K562 (cell line): ENCODE data around the gene WDHD1. TPM values are rescaled to one million over a fixed set of nuclear protein-coding genes. Genes with fewer than 3 reads are reported as not detected.

Experiments used
- BRD9 ChIP-seq: fragments of 450-650 bp; IDR thresholded peaks from 2 replicates; pipeline ENCODE4 v1.6.1; 2018; ENCODE audit warnings: low read depth; ENCODE audit not compliant: partially characterized antibody
- DMBX1 ChIP-seq: fragments of 250-450 bp; sonication (Bioruptor Pico); IDR thresholded peaks from 2 replicates; pipeline ENCODE4 v1.8.0; 2022; ENCODE audit warnings: inconsistent platforms, mild to moderate bottlenecking, moderate library complexity, borderline replicate concordance
- ESRRA ChIP-seq: fragments of 450-650 bp; IDR thresholded peaks from 2 replicates; pipeline ENCODE4 v1.6.1; 2014; ENCODE audit warnings: low read depth, mild to moderate bottlenecking, moderate library complexity, borderline replicate concordance
- MECOM ChIP-seq: fragments of 250-450 bp; sonication (Bioruptor Pico); IDR thresholded peaks from 2 replicates; pipeline ENCODE4 v1.8.0; 2022; ENCODE audit warnings: inconsistent platforms
- NCOA1 ChIP-seq: fragments of 450-650 bp; IDR thresholded peaks from 2 replicates; pipeline ENCODE4 v1.6.1; 2016; ENCODE audit warnings: low read depth
- NUFIP1 ChIP-seq: fragments of 450-650 bp; IDR thresholded peaks from 2 replicates; pipeline ENCODE4 v1.6.1; 2018; ENCODE audit not compliant: partially characterized antibody
- PTRF ChIP-seq: fragments of 450-650 bp; IDR thresholded peaks from 2 replicates; pipeline ENCODE4 v1.6.1; 2016; ENCODE audit warnings: mild to moderate bottlenecking, missing genetic modification characterization, missing compliant biosample characterization
- RUNX1 ChIP-seq: sonication (generic); IDR thresholded peaks from 2 replicates; pipeline ENCODE4 v1.6.1; 2016; ENCODE audit warnings: antibody characterized with exemption, low read depth
- SP1 ChIP-seq: sonication (generic); formaldehyde crosslinking; IDR thresholded peaks from 2 replicates; pipeline ENCODE4 v1.8.1; 2022; ENCODE audit warnings: mild to moderate bottlenecking, missing genetic modification reagents
- ZFP36 ChIP-seq: fragments of 150-350 bp; IDR thresholded peaks from 2 replicates; pipeline ENCODE4 v1.6.1; 2018; ENCODE audit warnings: low read length, low read depth; ENCODE audit not compliant: partially characterized antibody
- ZFP91 ChIP-seq: sonication (generic); formaldehyde crosslinking; IDR thresholded peaks from 2 replicates; pipeline ENCODE4 v1.8.0; 2022; ENCODE audit warnings: mild to moderate bottlenecking, missing genetic modification reagents
- ZNF197 ChIP-seq: fragments of 200-800 bp; sonication (Bioruptor generic); IDR thresholded peaks from 2 replicates; pipeline ENCODE4 v1.6.1; 2016; ENCODE audit warnings: low read depth, missing genetic modification characterization, missing compliant biosample characterization
- ZNF79 ChIP-seq: fragments of 250-450 bp; sonication (Bioruptor Pico); IDR thresholded peaks from 2 replicates; pipeline ENCODE4 v1.4.0; 2020; ENCODE audit warnings: low read depth, mild to moderate bottlenecking, moderate library complexity
- ZNF830 ChIP-seq: fragments of 250-450 bp; sonication (Bioruptor Pico); IDR thresholded peaks from 2 replicates; pipeline ENCODE4 v1.5.0; 2021; ENCODE audit warnings: mild to moderate bottlenecking
- polyA plus RNA-seq, 8 experiments: library from polyadenylated mRNA; depleted of rRNA in 4 of 8; stranded (reverse) in 5 of 8; unstranded in 3 of 8; fragments of >200 nt; fragmentation: Nextera tagmentation in 2 of 8; fragmentation: Illumina TruSeq in 1 of 8; extraction: Ambion mirVana in 2 of 8; extraction: Trizol in 1 of 8; gene quantifications; 2 replicates each; pipeline versions ENCODE4 v1.2.1 to v1.2.3, GENCODE V29; 2011 to 2014; ENCODE audit warnings: inconsistent platforms in 1 of 8, missing spikeins in 1 of 8
- total RNA-seq, 7 experiments: library from RNA; depleted of rRNA in 6 of 7; stranded (reverse); fragments of >200 nt in 6 of 7; fragmentation: Illumina TruSeq in 2 of 7; extraction: Trizol in 2 of 7; gene quantifications; 2 replicates each; pipeline versions ENCODE4 v1.2.1 to v1.2.3, GENCODE V29; 2011 to 2021; ENCODE audit warnings: low replicate concordance in 1 of 7
- TF ChIP-seq, protein P1 (sequence below), 2 experiments: fragments of 450-650 bp; IDR thresholded peaks; 2 replicates each; pipeline ENCODE4 v1.6.1; 2018; ENCODE audit warnings: mild to moderate bottlenecking in 2 of 2, low read depth in 1 of 2; ENCODE audit not compliant: partially characterized antibody in 2 of 2
- TF ChIP-seq, protein P2 (sequence below): fragments of 450-650 bp; formaldehyde crosslinking; IDR thresholded peaks from 2 replicates; pipeline ENCODE4 v1.4.0; 2022; ENCODE audit warnings: missing genetic modification characterization
- TF ChIP-seq, protein P3 (sequence below), 2 experiments: fragments of 450-650 bp; IDR thresholded peaks; 2 replicates each; pipeline ENCODE4 v1.6.1; 2016
- TF ChIP-seq, protein P4 (sequence below): fragments of 450-650 bp; formaldehyde crosslinking; IDR thresholded peaks from 2 replicates; pipeline ENCODE4 v1.4.0; 2020; ENCODE audit warnings: mild to moderate bottlenecking, moderate library complexity

The WDHD1 gene
- total and polyA plus RNA-seq, 9 of the 15 experiments (the other 6 are each of a cell fraction or from before 2014, with no cell fraction given) = 11.7 to 39.1 (median 30.0) TPM

DNA sequence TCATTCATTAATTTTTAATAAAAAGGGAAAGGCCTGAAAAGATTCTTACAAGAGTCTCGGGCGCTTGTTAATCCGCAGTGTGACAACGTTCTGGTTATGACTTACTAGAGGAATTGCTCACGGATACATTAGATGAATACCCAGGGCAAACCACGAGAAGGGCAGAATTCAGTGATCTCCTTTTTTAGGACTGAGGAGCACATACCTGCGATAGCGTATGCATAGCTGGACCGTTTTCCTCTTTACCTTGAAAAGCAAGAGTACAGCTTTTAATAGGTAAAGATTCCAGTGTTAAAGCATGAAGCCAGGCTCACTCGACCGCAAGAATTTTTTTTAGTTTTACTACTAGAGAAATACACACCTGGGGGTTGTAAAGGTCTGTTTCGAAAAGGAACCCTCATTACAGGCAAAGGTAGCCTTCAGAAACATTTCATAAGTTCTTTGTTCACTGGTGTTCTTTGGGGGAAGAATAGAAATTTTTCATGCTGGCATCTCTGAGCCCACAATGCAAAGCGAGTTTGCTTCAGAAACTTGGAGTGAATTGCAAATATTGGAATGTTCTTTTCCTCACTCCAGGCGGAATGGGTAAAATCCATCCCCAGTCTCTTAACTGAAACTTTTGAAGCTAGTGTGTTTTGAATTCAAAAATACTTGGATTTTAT lies 25.5 kb upstream of the WDHD1 start (continued):
- TF ChIP-seq, protein P1, sequence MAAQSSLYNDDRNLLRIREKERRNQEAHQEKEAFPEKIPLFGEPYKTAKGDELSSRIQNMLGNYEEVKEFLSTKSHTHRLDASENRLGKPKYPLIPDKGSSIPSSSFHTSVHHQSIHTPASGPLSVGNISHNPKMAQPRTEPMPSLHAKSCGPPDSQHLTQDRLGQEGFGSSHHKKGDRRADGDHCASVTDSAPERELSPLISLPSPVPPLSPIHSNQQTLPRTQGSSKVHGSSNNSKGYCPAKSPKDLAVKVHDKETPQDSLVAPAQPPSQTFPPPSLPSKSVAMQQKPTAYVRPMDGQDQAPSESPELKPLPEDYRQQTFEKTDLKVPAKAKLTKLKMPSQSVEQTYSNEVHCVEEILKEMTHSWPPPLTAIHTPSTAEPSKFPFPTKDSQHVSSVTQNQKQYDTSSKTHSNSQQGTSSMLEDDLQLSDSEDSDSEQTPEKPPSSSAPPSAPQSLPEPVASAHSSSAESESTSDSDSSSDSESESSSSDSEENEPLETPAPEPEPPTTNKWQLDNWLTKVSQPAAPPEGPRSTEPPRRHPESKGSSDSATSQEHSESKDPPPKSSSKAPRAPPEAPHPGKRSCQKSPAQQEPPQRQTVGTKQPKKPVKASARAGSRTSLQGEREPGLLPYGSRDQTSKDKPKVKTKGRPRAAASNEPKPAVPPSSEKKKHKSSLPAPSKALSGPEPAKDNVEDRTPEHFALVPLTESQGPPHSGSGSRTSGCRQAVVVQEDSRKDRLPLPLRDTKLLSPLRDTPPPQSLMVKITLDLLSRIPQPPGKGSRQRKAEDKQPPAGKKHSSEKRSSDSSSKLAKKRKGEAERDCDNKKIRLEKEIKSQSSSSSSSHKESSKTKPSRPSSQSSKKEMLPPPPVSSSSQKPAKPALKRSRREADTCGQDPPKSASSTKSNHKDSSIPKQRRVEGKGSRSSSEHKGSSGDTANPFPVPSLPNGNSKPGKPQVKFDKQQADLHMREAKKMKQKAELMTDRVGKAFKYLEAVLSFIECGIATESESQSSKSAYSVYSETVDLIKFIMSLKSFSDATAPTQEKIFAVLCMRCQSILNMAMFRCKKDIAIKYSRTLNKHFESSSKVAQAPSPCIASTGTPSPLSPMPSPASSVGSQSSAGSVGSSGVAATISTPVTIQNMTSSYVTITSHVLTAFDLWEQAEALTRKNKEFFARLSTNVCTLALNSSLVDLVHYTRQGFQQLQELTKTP (IDR thresholded peaks at IDR 0.05; ENCODE audit: low read depth in 1 of 2, partially characterized antibody in 2 of 2) = peak; percentile 18 to 23
- TF ChIP-seq ZNF830 = no peak
- no peak for TF ChIP-seq ESRRA
- no peak for TF ChIP-seq ZNF79 (CRISPR knock-in tag)
- no peak for TF ChIP-seq ZFP91 (CRISPR knock-in tag)
- TF ChIP-seq, protein P2, sequence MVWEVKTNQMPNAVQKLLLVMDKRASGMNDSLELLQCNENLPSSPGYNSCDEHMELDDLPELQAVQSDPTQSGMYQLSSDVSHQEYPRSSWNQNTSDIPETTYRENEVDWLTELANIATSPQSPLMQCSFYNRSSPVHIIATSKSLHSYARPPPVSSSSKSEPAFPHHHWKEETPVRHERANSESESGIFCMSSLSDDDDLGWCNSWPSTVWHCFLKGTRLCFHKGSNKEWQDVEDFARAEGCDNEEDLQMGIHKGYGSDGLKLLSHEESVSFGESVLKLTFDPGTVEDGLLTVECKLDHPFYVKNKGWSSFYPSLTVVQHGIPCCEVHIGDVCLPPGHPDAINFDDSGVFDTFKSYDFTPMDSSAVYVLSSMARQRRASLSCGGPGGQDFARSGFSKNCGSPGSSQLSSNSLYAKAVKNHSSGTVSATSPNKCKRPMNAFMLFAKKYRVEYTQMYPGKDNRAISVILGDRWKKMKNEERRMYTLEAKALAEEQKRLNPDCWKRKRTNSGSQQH (CRISPR knock-in tag) = no peak
- peak; percentile 17 for TF ChIP-seq BRD9
- TF ChIP-seq ZNF197 (CRISPR knock-in tag) = no peak
- TF ChIP-seq, protein P3, sequence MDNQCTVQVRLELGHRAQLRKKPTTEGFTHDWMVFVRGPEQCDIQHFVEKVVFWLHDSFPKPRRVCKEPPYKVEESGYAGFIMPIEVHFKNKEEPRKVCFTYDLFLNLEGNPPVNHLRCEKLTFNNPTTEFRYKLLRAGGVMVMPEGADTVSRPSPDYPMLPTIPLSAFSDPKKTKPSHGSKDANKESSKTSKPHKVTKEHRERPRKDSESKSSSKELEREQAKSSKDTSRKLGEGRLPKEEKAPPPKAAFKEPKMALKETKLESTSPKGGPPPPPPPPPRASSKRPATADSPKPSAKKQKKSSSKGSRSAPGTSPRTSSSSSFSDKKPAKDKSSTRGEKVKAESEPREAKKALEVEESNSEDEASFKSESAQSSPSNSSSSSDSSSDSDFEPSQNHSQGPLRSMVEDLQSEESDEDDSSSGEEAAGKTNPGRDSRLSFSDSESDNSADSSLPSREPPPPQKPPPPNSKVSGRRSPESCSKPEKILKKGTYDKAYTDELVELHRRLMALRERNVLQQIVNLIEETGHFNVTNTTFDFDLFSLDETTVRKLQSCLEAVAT (IDR thresholded peaks at IDR 0.05) = 0 out of 4 replicates have a peak, but pooled peaks of 1 of the 2 experiments have one; percentile 26
- TF ChIP-seq MECOM (CRISPR knock-in tag) = no peak
- TF ChIP-seq, protein P4, sequence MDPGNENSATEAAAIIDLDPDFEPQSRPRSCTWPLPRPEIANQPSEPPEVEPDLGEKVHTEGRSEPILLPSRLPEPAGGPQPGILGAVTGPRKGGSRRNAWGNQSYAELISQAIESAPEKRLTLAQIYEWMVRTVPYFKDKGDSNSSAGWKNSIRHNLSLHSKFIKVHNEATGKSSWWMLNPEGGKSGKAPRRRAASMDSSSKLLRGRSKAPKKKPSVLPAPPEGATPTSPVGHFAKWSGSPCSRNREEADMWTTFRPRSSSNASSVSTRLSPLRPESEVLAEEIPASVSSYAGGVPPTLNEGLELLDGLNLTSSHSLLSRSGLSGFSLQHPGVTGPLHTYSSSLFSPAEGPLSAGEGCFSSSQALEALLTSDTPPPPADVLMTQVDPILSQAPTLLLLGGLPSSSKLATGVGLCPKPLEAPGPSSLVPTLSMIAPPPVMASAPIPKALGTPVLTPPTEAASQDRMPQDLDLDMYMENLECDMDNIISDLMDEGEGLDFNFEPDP = no peak
- no peak for TF ChIP-seq DMBX1
- TF ChIP-seq ZFP36 = no peak
- no peak for TF ChIP-seq SP1 (CRISPR knock-in tag)
- TF ChIP-seq NCOA1 = no peak
- no peak for TF ChIP-seq PTRF
- no peak for TF ChIP-seq NUFIP1
- no peak for TF ChIP-seq RUNX1
